Uterus (tissue), 2 donors: Measurements from ENCODE around the gene KRTAP4-2.

Experiments used
- POLR2A ChIP-seq, 2 donors: fragments of 450-650 bp; IDR thresholded peaks; one replicate each; pipeline ENCODE4 v1.6.1; 2016; ENCODE audit warnings: antibody characterized with exemption in 2 of 2, mild to moderate bottlenecking in 1 of 2, moderate library complexity in 1 of 2
- TF ChIP-seq, protein P1 (sequence below), 4 experiments: fragments of 200-600 bp in 2 of 4; fragments of 450-650 bp in 2 of 4; sonication (generic) in 2 of 4; IDR thresholded peaks; one replicate each; pipeline ENCODE4 v1.5.1; 2016 to 2019; ENCODE audit warnings: antibody characterized with exemption in 4 of 4, mild to moderate bottlenecking in 2 of 4, moderate library complexity in 1 of 4

DNA sequence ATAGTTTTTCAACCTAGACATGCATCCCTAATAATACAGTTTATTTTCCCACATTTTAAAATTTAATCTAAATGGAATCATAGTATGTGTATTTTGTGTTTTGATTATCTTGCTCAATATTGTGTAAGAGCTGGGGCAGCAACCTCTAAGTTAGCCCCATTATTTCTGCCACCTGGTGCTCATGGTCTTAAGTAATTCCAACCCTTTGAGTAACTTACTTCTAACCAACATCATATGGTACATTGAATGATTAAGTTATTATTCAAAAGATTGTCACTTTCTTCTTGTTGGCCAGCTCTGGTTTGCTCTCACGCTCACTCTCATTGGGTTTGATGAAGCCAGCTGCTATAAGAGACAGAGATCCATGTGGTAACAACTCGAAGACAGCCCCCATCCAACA, 6.1 kb downstream of the KRTAP4-2 start:
- TF ChIP-seq, protein P1, sequence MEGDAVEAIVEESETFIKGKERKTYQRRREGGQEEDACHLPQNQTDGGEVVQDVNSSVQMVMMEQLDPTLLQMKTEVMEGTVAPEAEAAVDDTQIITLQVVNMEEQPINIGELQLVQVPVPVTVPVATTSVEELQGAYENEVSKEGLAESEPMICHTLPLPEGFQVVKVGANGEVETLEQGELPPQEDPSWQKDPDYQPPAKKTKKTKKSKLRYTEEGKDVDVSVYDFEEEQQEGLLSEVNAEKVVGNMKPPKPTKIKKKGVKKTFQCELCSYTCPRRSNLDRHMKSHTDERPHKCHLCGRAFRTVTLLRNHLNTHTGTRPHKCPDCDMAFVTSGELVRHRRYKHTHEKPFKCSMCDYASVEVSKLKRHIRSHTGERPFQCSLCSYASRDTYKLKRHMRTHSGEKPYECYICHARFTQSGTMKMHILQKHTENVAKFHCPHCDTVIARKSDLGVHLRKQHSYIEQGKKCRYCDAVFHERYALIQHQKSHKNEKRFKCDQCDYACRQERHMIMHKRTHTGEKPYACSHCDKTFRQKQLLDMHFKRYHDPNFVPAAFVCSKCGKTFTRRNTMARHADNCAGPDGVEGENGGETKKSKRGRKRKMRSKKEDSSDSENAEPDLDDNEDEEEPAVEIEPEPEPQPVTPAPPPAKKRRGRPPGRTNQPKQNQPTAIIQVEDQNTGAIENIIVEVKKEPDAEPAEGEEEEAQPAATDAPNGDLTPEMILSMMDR (IDR thresholded peaks at IDR 0.05), result no peak
- TF ChIP-seq POLR2A (IDR thresholded peaks at IDR 0.05), result no peak
